ENCODE measurements around the gene MAGEA1.

DNA sequence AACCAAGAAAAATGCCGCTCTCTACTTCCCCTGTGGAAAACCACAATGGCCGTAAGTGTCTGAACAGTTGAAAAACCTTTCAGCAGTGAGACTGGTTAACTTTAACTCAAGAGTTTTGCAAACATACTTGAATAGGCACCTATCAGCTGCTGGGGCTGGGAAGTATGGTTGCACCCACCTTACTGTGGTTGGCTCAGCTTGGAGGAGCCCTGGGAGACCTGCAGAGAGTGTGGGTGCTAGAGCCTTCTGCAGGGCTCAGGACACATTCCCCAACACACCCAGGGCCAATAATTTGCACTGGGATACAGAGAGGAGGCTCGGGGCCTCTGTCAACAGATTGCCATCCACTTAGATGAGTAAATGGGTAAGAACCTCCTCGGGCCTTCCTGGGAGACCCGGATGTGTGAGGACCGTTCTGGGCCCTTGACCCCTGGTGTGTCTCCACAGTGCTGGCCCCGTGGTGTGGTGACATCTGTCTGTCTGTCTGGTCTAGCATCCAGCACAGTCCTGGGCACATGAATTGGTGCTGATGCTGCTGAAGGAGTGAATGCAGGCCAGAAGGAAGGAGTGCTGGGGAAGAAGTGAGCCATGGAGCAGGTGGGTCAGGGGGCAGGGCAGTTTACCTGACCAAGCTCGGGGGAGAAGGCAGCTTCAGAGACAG, 46.5 kb downstream of the MAGEA1 start:
- TF ChIP-seq JUN (IDR thresholded peaks at IDR 0.05; ENCODE audit: borderline replicate concordance, insufficient read depth, insufficient read length, low read depth): no peak
- no peak for TF ChIP-seq GATA2 (IDR thresholded peaks at IDR 0.05; ENCODE audit: insufficient read depth, insufficient read length, low read depth, low read length)
- TF ChIP-seq POLR2A (IDR thresholded peaks at IDR 0.05; ENCODE audit: low read depth, low read length): no peak
- TF ChIP-seq, protein P1, sequence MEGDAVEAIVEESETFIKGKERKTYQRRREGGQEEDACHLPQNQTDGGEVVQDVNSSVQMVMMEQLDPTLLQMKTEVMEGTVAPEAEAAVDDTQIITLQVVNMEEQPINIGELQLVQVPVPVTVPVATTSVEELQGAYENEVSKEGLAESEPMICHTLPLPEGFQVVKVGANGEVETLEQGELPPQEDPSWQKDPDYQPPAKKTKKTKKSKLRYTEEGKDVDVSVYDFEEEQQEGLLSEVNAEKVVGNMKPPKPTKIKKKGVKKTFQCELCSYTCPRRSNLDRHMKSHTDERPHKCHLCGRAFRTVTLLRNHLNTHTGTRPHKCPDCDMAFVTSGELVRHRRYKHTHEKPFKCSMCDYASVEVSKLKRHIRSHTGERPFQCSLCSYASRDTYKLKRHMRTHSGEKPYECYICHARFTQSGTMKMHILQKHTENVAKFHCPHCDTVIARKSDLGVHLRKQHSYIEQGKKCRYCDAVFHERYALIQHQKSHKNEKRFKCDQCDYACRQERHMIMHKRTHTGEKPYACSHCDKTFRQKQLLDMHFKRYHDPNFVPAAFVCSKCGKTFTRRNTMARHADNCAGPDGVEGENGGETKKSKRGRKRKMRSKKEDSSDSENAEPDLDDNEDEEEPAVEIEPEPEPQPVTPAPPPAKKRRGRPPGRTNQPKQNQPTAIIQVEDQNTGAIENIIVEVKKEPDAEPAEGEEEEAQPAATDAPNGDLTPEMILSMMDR (IDR thresholded peaks at IDR 0.05; ENCODE audit: extremely low read depth in 1 of 2, insufficient read depth in 1 of 2, low read depth in 1 of 2, low read length in 2 of 2): no peak
- TF ChIP-seq MYC (IDR thresholded peaks at IDR 0.05; ENCODE audit: low read depth, low read length): no peak
- TF ChIP-seq EZH2 (IDR thresholded peaks at IDR 0.05; ENCODE audit: borderline replicate concordance, low read depth, low read length, severe bottlenecking): no peak
- TF ChIP-seq POLR2AphosphoS5 (IDR thresholded peaks at IDR 0.05; ENCODE audit: insufficient read depth, low read depth, low read length): no peak

Measured in endothelial cell of umbilical vein (primary cell).